GM12878 (cell line): ENCODE data around the gene SYNGR2. TPM values are rescaled to one million over a fixed set of nuclear protein-coding genes. Genes with fewer than 3 reads are reported as not detected.

ENCODE experiments used
- ATF7 ChIP-seq: fragments of 450-650 bp; IDR thresholded peaks from 2 replicates; pipeline ENCODE4 v1.6.1; 2016; ENCODE audit warnings: low read depth, mild to moderate bottlenecking
- EED ChIP-seq: sonication (generic); IDR thresholded peaks from 2 replicates; pipeline ENCODE4 v1.6.1; 2016; ENCODE audit warnings: antibody characterized with exemption, low read depth
- ETV6 ChIP-seq, 2 experiments: fragments of 450-650 bp in 1 of 2; IDR thresholded peaks in 1 of 2; conservative IDR thresholded peaks in 1 of 2; 2 replicates each; pipeline ENCODE4 v1.6.1; 2014; ENCODE audit warnings: antibody characterized with exemption in 1 of 2, borderline replicate concordance in 1 of 2, low read depth in 1 of 2, mild to moderate bottlenecking in 1 of 2, moderate library complexity in 1 of 2
- HDAC2 ChIP-seq: fragments of 200-600 bp; sonication (generic); IDR thresholded peaks from 2 replicates; pipeline ENCODE4 v1.6.1; 2017
- MEF2B ChIP-seq: fragments of 450-650 bp; IDR thresholded peaks from 2 replicates; pipeline ENCODE4 v1.6.1; 2018; ENCODE audit warnings: mild to moderate bottlenecking, moderate library complexity; ENCODE audit not compliant: partially characterized antibody, poor library complexity, severe bottlenecking
- NBN ChIP-seq: fragments of 450-650 bp; IDR thresholded peaks from 2 replicates; pipeline ENCODE4 v1.6.1; 2016
- NR2F1 ChIP-seq: fragments of 450-650 bp; conservative IDR thresholded peaks from 2 replicates; pipeline ENCODE4 v1.6.1; 2017; ENCODE audit warnings: mild to moderate bottlenecking
- PAX5 ChIP-seq: IDR thresholded peaks from 2 replicates; pipeline ENCODE4 v1.6.1; 2011; ENCODE audit warnings: low read depth, low read length, borderline replicate concordance
- SMAD1 ChIP-seq: fragments of 450-650 bp; IDR thresholded peaks from 2 replicates; pipeline ENCODE4 v1.6.1; 2018; ENCODE audit warnings: mild to moderate bottlenecking, low read depth; ENCODE audit not compliant: partially characterized antibody
- SMARCA5 ChIP-seq: fragments of 450-650 bp; IDR thresholded peaks from 2 replicates; pipeline ENCODE4 v1.6.1; 2017; ENCODE audit warnings: mild to moderate bottlenecking
- TARDBP ChIP-seq: IDR thresholded peaks from 2 replicates; pipeline ENCODE4 v1.6.1; 2016; ENCODE audit warnings: borderline replicate concordance
- WRNIP1 ChIP-seq: IDR thresholded peaks from 2 replicates; pipeline ENCODE4 v1.6.1; 2011; ENCODE audit warnings: low read depth, low read length, improper control_type of control experiment, borderline replicate concordance
- polyA plus RNA-seq, 11 experiments: library from polyadenylated mRNA; depleted of rRNA in 4 of 11; unstranded in 6 of 11; stranded (reverse) in 5 of 11; fragments of >200 nt; fragmentation: Nextera tagmentation in 4 of 11; fragmentation: Illumina TruSeq in 1 of 11; extraction: Ambion mirVana in 4 of 11; extraction: Trizol in 1 of 11; gene quantifications; 1 replicate in 1 of 11; 2 replicates in 10 of 11; pipeline versions ENCODE4 v1.2.1 to v1.2.3, GENCODE V29; 2011 to 2016; ENCODE audit warnings: inconsistent platforms in 2 of 11, missing spikeins in 2 of 11, low read depth in 1 of 11
- total RNA-seq, 4 experiments: library from RNA; depleted of rRNA in 3 of 4; stranded (reverse); fragments of >200 nt in 3 of 4; fragmentation: Illumina TruSeq in 1 of 4; extraction: Trizol in 1 of 4; gene quantifications; 2 replicates each; pipeline versions ENCODE4 v1.2.1 to v1.2.3, GENCODE V29; 2013 to 2021
- TF ChIP-seq, protein P1 (sequence below): fragments of 450-650 bp; IDR thresholded peaks from 2 replicates; pipeline ENCODE4 v1.6.1; 2017; ENCODE audit warnings: mild to moderate bottlenecking, moderate library complexity
- TF ChIP-seq, protein P2 (sequence below): IDR thresholded peaks from 2 replicates; pipeline ENCODE4 v1.6.1; 2011; ENCODE audit warnings: borderline replicate concordance, low read depth, mild to moderate bottlenecking, moderate library complexity, low read length; ENCODE audit not compliant: insufficient read depth, poor library complexity, severe bottlenecking
- TF ChIP-seq, protein P3 (sequence below): IDR thresholded peaks from 2 replicates; pipeline ENCODE4 v1.6.1; 2012; ENCODE audit warnings: low read depth, low read length, improper control_type of control experiment
- TF ChIP-seq, protein P4 (sequence below): fragments of 450-650 bp; IDR thresholded peaks from 2 replicates; pipeline ENCODE4 v1.6.1; 2018; ENCODE audit warnings: borderline replicate concordance, mild to moderate bottlenecking; ENCODE audit not compliant: partially characterized antibody
- TF ChIP-seq, protein P5 (sequence below): fragments of 450-650 bp; IDR thresholded peaks from 2 replicates; pipeline ENCODE4 v1.6.1; 2017; ENCODE audit warnings: mild to moderate bottlenecking, low read depth, inconsistent platforms; ENCODE audit not compliant: poor library complexity, severe bottlenecking

Gene SYNGR2
- total and polyA plus RNA-seq, 10 of the 15 experiments (the other 5 are each of a cell fraction or from before 2014, with no cell fraction given) = 4.4 to 529 (median 261) TPM

DNA sequence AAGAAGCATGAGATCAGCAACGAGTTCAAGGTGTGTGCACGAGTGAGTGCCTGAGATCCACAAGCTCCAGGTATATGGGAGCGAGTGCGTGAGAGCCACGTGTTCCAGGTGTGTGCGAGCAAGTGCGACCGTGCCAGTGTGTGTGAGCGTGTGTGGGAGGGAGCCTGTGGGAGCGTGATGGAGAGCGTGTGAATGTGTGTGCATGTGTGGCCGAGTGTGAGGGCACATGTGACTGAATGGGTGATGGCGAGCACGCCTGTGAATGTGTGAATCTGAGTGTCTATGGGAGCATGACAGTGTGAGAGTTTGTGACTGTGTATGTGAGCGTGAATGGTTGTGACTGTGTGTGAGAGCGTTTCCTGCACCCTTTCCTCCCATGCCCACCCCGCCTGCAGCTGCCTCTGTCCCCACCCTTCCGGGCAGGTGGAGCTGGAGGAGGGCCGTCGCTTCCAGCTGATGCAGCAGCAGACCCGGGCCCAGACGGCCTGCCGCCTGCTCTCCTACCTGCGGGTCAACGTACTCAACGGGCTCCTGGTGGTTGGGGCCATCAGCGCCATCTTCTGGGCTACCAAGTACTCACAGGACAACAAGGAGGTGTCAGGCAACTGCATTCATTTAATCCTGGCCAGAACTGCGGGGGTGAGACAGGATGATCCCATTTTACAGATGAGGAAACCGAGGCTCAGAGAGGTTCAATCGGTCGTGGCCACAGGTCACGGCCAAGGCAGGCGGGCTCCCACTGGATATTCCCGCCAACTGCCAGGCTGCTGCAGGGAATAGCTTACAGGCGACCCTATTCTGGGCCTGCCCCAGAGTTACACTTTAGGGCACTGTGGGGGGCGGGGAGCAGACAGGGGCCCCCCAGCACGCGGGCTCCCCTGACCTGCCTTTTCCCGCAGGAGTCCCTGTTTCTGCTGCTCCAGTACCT lies 34.1 kb upstream of the SYNGR2 start (continued):
- TF ChIP-seq, protein P1, sequence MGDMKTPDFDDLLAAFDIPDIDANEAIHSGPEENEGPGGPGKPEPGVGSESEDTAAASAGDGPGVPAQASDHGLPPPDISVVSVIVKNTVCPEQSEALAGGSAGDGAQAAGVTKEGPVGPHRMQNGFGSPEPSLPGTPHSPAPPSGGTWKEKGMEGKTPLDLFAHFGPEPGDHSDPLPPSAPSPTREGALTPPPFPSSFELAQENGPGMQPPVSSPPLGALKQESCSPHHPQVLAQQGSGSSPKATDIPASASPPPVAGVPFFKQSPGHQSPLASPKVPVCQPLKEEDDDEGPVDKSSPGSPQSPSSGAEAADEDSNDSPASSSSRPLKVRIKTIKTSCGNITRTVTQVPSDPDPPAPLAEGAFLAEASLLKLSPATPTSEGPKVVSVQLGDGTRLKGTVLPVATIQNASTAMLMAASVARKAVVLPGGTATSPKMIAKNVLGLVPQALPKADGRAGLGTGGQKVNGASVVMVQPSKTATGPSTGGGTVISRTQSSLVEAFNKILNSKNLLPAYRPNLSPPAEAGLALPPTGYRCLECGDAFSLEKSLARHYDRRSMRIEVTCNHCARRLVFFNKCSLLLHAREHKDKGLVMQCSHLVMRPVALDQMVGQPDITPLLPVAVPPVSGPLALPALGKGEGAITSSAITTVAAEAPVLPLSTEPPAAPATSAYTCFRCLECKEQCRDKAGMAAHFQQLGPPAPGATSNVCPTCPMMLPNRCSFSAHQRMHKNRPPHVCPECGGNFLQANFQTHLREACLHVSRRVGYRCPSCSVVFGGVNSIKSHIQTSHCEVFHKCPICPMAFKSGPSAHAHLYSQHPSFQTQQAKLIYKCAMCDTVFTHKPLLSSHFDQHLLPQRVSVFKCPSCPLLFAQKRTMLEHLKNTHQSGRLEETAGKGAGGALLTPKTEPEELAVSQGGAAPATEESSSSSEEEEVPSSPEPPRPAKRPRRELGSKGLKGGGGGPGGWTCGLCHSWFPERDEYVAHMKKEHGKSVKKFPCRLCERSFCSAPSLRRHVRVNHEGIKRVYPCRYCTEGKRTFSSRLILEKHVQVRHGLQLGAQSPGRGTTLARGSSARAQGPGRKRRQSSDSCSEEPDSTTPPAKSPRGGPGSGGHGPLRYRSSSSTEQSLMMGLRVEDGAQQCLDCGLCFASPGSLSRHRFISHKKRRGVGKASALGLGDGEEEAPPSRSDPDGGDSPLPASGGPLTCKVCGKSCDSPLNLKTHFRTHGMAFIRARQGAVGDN = peak; percentile 84
- TF ChIP-seq SMARCA5 = peak; percentile 91
- TF ChIP-seq TARDBP = peak; percentile 72; the same call in 1 of the 2 replicates
- peak; percentile 31; the same call in 1 of the 2 replicates for TF ChIP-seq NR2F1
- TF ChIP-seq, protein P2, sequence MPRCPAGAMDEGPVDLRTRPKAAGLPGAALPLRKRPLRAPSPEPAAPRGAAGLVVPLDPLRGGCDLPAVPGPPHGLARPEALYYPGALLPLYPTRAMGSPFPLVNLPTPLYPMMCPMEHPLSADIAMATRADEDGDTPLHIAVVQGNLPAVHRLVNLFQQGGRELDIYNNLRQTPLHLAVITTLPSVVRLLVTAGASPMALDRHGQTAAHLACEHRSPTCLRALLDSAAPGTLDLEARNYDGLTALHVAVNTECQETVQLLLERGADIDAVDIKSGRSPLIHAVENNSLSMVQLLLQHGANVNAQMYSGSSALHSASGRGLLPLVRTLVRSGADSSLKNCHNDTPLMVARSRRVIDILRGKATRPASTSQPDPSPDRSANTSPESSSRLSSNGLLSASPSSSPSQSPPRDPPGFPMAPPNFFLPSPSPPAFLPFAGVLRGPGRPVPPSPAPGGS = peak; percentile 88
- TF ChIP-seq NBN = peak; percentile 94
- peak; percentile 39; the same call in 1 of the 2 replicates for TF ChIP-seq EED
- peak; percentile 40; the same call in 1 of the 2 replicates for TF ChIP-seq ATF7
- peak; percentile 84 for TF ChIP-seq PAX5
- no peak for TF ChIP-seq ETV6 (conservative IDR thresholded peaks at IDR 0.05 in 1 of 2, IDR thresholded peaks at IDR 0.05 in 1 of 2; ENCODE audit: borderline replicate concordance in 1 of 2, low read depth in 1 of 2)
- TF ChIP-seq, protein P3, sequence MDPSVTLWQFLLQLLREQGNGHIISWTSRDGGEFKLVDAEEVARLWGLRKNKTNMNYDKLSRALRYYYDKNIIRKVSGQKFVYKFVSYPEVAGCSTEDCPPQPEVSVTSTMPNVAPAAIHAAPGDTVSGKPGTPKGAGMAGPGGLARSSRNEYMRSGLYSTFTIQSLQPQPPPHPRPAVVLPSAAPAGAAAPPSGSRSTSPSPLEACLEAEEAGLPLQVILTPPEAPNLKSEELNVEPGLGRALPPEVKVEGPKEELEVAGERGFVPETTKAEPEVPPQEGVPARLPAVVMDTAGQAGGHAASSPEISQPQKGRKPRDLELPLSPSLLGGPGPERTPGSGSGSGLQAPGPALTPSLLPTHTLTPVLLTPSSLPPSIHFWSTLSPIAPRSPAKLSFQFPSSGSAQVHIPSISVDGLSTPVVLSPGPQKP = no peak; the same call in 1 of the 2 replicates
- peak; percentile 83 for TF ChIP-seq MEF2B
- TF ChIP-seq, protein P4, sequence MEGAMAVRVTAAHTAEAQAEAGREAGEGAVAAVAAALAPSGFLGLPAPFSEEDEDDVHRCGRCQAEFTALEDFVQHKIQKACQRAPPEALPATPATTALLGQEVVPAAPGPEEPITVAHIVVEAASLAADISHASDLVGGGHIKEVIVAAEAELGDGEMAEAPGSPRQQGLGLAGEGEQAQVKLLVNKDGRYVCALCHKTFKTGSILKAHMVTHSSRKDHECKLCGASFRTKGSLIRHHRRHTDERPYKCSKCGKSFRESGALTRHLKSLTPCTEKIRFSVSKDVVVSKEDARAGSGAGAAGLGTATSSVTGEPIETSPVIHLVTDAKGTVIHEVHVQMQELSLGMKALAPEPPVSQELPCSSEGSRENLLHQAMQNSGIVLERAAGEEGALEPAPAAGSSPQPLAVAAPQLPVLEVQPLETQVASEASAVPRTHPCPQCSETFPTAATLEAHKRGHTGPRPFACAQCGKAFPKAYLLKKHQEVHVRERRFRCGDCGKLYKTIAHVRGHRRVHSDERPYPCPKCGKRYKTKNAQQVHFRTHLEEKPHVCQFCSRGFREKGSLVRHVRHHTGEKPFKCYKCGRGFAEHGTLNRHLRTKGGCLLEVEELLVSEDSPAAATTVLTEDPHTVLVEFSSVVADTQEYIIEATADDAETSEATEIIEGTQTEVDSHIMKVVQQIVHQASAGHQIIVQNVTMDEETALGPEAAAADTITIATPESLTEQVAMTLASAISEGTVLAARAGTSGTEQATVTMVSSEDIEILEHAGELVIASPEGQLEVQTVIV = peak; percentile 15
- peak; percentile 77 for TF ChIP-seq SMAD1
- no peak for TF ChIP-seq WRNIP1
- TF ChIP-seq HDAC2 = no peak
- TF ChIP-seq, protein P5, sequence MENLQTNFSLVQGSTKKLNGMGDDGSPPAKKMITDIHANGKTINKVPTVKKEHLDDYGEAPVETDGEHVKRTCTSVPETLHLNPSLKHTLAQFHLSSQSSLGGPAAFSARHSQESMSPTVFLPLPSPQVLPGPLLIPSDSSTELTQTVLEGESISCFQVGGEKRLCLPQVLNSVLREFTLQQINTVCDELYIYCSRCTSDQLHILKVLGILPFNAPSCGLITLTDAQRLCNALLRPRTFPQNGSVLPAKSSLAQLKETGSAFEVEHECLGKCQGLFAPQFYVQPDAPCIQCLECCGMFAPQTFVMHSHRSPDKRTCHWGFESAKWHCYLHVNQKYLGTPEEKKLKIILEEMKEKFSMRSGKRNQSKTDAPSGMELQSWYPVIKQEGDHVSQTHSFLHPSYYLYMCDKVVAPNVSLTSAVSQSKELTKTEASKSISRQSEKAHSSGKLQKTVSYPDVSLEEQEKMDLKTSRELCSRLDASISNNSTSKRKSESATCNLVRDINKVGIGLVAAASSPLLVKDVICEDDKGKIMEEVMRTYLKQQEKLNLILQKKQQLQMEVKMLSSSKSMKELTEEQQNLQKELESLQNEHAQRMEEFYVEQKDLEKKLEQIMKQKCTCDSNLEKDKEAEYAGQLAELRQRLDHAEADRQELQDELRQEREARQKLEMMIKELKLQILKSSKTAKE = no peak
